Suprapubic skin (tissue), 3 donors: ENCODE results near the gene MAGED1.

Experiments used
- CTCF ChIP-seq, 2 donors: fragments of 200-600 bp in 1 of 2; fragments of 450-650 bp in 1 of 2; sonication (generic) in 1 of 2; IDR thresholded peaks; one replicate each; pipeline ENCODE4 v1.5.1; 2016 to 2019; ENCODE audit warnings: antibody characterized with exemption in 2 of 2, mild to moderate bottlenecking in 1 of 2, moderate library complexity in 1 of 2
- POLR2A ChIP-seq, 2 donors: fragments of 450-650 bp; IDR thresholded peaks; one replicate each; pipeline ENCODE4 v1.6.1; 2017; ENCODE audit warnings: antibody characterized with exemption in 2 of 2, mild to moderate bottlenecking in 2 of 2, moderate library complexity in 2 of 2

- TF ChIP-seq CTCF (IDR thresholded peaks at IDR 0.05) (no peak), POLR2A (IDR thresholded peaks at IDR 0.05) (no peak)
Observed at GRCh38 chrX:51857159-51857733, 36.2 kb upstream of the MAGED1 start.
